Left colon (tissue), 2 donors: ENCODE measurements around the gene GDF10. TPM values are rescaled to one million over a fixed set of nuclear protein-coding genes. Genes with fewer than 3 reads are reported as not detected.

ENCODE experiments used
- ATAC-seq: fragments of 200-7000 bp; cut with Tn5 transposase; one replicate; pipeline ENCODE4 v1.9.1; 2020; ENCODE audit warnings: mild to moderate bottlenecking, moderate library complexity
- DNase-seq, 2 donors: peaks; one replicate each; pipeline ENCODE4 v3.0.0-alpha.2; 2020
- intact Hi-C, 2 donors: fragments of 100-400 bp; cut with DNase I in 1 of 2; cut with micrococcal nuclease in 1 of 2; formaldehyde crosslinking; loops; one replicate each; pipeline versions ENCODE4 v1.11.2 to v1.14.0; 2022; cut with DNase I, micrococcal nuclease
- total RNA-seq, 2 donors: library from RNA; stranded (reverse); fragmentation: NEBNext Ultra II Directional; extraction: Animal tissue kit (Norgen Biotek cat#: 25700); gene quantifications; one replicate each; pipeline ENCODE4 v1.2.1, GENCODE V29; 2021
- donor health status: DM: no; HTN: no; CAD: no.
- donor health status: DM: yes; HTN: yes; CAD: no.

GDF10 gene
- total RNA-seq, 2 donors from 2014 or later, result 0.12 to 0.67 TPM

GRCh38 chr10:47325303-47326291 is 25.6 kb downstream of the GDF10 start:
- intact Hi-C loops, result no loop called here
- ATAC-seq (no peak), DNase-seq (no peak)

DNA sequence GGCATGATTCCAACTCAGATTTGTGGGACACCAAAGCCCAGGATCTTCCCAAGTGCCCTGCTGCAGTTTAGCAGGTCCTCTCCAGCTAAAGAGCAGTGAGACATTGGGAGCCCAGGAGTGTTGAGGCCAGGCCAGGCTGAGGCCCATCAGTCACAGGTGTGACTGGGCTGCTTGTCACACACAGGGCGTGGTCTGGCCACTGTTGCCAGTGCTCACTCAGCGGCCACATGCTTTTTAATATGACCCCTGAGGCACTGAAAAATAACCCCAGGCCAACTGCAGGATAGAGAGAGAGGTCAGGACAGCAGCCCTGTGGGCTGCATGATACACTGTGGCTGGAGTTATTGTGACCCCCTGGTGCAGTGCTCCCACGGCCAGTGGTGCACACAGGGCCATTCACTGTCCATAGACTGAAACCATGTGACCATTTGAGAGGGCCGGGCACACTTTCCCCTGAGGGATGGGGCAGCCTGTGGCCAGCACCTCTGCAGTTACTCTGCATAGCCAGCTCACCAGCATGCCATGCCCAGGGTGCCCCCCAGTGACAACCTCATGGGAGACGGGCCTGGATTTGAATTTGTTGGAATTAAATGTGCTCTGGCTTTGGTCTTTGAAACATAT is 26.4 kb downstream of the GDF10 start:
- ATAC-seq, result no peak

GRCh38 chr10:47326927-47327330 is 26.9 kb downstream of the GDF10 start:
- ATAC-seq (no peak), DNase-seq (no peak)
- intact Hi-C loops, result no loop called here

More for the DNA sequence above, 26.4 kb downstream of the GDF10 start:
- no peak for DNase-seq
- intact Hi-C loops, result no loop called here

GRCh38 chr10:47329855-47330254 is 29.9 kb downstream of the GDF10 start:
- no peak for ATAC-seq
- DNase-seq, result no peak
- intact Hi-C loops, result no loop called here

DNA sequence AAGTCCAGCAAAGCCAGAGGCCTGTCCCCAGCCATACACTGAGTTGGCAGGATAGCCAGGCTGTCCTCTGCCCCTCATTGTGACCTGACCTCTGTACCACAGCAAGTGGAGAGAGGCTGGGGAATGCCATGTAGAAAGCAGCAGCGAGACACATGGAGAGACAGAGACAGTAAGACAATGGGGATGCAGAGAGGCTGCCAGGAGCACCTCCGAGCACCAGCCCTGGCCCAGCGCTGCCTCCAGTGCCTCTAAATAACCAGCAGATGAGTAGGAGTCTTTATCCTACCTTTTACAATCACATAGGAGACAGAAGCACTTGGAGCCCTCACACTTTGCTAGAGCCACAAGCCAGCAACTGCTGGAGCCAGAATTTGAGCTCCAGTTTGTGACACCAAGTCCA is 30.4 kb downstream of the GDF10 start:
- no peak for DNase-seq
- intact Hi-C loops, result no loop called here
- ATAC-seq, result no peak

DNA sequence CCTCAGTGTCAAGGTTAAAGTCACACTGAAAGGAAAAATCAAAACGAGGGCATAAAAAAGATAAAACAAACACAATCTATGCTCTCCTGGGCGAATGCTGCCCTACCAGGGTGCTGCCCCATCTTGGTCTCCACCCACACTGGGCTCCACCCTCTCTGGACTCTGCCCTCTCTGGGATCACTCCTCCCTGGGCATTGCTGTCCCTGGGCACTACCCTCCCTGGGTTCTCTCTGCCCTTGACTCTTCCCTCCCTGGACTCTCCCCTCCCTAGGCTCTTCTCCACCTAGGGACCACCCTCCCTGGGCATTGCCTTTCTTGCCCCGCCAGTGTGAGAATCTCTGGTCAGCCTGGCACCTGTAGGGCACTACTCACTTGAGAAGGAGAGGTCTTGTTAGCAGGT is 30.8 kb downstream of the GDF10 start:
- peak; percentile 87 to 88 for DNase-seq
- peak; percentile 100 for ATAC-seq
- intact Hi-C loops, result no loop called here

DNA sequence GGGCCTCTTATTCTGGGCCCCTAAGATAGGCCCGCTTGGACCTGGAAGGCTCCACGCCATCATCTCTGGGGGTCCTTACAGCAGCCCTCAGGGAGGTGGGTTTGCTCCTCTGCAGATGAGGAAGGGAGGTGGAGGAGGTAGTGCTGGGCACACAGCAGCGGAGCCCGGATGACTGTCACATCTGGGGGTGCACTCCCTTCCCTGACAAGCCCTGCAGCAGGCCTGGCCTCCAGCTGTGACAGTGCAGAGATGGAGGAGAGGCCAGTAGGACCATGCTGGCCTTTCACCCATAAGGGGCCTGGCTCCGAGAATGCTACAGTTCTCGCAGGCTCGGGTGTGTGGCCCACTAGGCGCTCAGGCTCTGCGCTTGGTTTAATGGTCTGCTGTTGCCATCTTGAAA is 31.5 kb downstream of the GDF10 start:
- intact Hi-C loops, result no loop called here
- DNase-seq, result no peak
- ATAC-seq, result no peak

DNA sequence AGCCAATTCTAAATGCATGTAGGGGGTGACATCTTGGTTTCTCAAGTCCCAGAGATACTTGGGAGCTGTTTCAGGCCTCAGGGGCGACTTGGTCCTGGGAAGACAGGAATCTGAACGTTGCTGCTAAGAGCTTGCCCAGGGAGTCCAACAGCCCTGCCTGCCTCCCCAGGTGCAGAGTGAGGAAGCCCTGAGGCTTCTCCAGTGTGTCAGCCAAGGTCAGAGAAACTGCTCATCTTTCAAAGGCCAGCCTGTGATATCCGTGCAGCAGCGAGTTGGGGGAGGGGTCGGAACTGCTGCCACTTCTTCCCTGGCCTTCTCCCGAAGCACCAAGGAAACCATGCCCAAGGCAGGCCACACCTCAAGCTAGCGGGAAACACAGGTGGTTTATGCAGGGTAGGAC is 32.0 kb downstream of the GDF10 start:
- ATAC-seq, result no peak
- no peak for DNase-seq
- intact Hi-C loops, result no loop called here

DNA sequence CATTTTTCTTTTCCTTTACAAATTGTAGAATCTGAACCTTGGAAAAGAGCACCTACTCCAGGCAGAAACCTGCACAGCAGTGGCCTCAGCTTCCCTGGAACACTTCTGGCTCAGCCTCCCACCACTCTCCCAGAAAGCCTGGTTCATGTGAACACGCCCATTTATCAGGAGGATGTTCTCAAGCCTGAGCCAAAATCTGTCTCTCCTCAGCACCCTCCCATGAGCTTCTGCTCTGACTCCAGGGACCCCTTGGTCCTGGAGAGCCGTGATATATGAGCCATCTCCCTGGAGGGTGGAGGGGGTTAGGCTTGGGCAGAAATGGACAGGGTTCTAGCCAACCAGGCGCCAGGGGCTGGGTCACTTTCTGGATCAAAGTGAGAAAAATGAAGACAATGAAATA is 32.4 kb downstream of the GDF10 start:
- no peak for DNase-seq
- intact Hi-C loops, result no loop called here
- ATAC-seq, result no peak

- DNase-seq (no peak), ATAC-seq (no peak)
- intact Hi-C loops, result no loop called here
Measured at GRCh38 chr10:47332946-47333345, 32.9 kb downstream of the GDF10 start.

DNA sequence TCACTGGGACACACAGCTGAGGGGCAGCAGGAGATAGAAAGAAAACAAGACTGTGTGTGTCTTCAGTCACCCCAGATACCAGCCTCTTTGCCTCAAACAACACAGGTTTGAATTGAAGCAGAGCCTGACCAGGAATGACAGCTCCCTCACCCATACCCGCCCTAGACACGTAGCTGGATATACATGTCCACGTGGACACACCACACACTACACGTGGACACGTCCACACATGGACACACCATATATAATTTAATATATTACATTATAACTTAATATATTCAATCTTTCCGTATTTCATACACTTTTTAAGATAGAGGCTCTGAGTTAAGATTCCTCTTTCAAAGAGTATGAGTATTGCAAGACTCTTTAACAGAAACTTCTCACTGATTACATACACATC is 33.5 kb downstream of the GDF10 start:
- intact Hi-C loops, result no loop called here
- no peak for ATAC-seq
- no peak for DNase-seq

DNA sequence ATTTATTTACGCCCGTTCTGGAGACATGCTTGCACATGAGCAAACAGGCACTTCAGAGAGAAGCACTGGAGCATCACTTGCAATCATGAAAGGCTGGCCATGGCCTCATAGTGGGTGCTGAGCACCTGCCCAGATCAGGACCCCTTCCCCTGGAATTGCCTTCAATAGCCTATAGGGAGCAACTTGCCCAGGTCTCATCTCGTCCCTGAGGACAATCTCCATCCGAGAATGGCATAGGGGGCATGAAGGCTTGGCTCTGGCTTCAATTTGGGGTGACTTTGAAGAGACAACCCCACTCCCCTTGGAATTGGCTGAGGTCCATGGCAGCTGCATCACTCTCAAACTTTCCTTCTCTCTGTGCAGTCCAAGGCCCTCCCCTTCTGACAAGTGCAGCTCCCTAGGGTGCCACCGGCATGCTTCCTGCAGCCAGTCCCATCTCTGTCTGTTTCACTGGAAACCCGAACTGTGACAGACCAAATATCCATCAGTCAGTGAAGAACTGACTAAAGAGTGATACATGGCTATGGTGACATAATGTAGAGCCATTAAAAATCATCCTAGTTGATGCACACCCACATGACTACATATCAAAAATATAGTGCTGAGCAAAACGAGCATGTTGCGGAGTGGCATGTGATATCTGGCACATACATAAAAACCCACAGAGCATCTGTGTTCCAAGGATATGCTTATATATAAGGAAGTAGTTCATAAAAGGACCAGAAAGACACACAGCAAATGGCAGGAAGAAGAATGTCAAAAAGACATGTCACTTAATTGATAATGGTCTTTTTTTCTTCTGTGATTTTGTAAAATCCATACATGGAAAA is 34.7 kb downstream of the GDF10 start:
- no peak for ATAC-seq
- no peak for DNase-seq
- intact Hi-C loops, result no loop called here

GRCh38 chr10:47335906-47336305 is 35.9 kb downstream of the GDF10 start:
- ATAC-seq, result no peak
- intact Hi-C loops, result no loop called here
- no peak for DNase-seq

DNA sequence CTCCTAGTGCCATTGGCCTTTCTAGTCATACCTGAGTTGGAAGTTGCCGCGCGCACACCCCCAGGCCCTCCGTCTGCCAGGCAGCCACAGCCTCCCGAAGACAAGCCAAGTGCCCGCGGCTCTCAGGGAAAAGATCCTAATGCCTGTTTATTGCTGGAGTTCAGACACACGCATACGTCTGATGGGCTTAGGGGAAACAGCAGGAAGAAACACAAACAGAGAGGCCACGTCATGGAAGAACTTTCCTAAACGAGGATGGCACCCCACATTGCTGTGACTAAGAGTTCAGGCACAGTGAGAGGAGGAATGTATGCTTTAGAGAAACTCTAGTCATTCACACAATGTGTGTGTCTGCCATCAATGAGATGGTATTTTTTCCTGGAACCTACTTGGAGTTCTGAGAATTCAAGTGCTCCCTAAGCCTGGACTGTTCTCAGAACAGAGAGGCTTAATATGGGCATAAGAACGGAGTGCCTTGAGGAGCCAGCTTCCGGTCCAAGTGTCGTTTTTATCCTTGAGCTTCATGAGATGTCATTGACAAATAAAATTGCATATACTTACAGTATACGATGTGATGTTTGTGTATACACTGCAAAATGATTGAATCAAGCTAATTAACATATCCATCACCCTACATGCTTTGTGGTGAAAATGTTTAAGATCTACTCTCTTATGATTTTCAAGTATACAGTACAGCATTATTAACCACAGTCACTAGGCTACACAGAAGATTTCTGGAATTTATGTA is 36.6 kb downstream of the GDF10 start:
- DNase-seq, result no peak
- intact Hi-C loops, result no loop called here

GRCh38 chr10:47337310-47337709 is 37.3 kb downstream of the GDF10 start:
- intact Hi-C loops, result no loop called here
- no peak for DNase-seq
- no peak for ATAC-seq

More for the DNA sequence above, 36.6 kb downstream of the GDF10 start:
- ATAC-seq, result no peak

DNA sequence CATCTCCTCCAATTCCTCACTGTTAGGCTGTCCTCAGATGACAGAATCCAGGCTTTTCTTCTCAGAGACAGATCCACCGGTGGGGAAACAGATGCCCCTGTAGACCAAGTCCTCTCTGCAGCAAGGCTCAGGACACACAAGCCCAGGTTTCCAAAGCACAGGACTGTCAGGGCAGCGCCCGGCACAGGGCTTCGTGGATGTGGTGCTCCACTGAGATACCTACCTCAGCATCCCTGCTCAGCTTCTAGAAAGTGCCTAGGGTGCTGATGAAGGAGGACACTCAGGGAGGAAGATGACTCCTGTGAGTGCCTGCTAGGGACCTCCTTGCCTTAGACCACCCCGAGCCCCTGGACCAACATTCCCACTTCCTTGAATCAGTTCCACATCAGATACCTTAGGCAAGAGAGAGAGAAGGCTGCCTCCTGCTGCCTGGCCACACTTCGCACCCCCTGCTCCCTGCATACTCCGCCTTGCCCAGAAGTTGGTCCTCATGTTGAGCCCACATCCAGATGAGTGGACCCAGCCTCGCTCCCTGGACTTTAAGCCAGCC is 39.3 kb downstream of the GDF10 start:
- intact Hi-C loops, result no loop called here
- DNase-seq (no peak), ATAC-seq (no peak)

DNA sequence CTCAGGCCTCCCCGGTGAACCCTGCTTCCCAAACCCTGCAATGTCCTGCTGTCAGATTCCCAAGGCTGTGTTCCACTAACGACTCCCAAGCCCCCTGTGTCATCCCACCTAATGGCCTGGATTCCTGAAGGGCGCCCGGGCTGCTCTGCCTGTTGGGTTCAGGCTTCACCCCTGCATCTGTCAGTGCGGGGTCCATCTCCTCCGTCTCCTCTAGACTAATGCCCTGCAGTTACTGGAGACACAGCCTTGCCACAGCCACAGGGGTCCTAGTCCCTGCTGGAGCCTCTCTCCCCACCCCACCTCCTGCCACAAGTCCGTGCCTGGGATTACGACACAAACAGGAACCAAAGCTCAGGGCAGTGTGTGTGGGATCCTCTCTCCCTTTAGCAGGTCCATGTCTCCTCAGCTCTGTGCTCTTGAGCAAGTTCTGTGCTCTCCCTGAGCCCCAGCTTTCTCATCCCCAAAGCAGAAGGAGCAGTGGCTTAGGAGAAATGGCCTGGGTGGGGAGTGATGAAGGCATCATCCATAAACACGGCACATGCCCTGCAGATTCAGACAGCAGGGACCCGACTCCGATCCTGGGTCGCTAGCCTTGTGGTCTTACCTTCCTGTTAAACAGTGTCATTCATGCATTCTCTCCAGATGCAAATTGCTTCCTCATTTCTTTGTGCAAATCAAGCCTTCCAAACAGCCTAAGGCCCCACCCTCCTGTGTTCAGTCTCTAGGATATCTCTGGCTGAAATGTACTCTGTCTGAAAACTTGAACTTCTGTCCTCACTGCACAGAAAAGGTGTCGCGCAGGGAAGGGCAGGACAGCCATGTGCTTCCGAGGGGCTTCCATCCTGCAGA is 40.0 kb downstream of the GDF10 start:
- peak; percentile 92 for ATAC-seq
- DNase-seq, result no peak
- intact Hi-C loops, result no loop called here
